ENCODE data around the gene EIF2AK3. TPM values are rescaled to one million over a fixed set of nuclear protein-coding genes. Genes with fewer than 3 reads are reported as not detected.

The EIF2AK3 gene
- total and polyA plus RNA-seq, 2 of the 8 experiments (the other 6 are each of a cell fraction or from before 2014, with no cell fraction given) = 5.8 to 22.8 TPM

- WGBS, 2 experiments (ENCODE audit: extremely low coverage in 1 of 2, insufficient coverage in 1 of 2, insufficient read length in 1 of 2, insufficient replicate concordance in 2 of 2, low coverage in 1 of 2, low lambda C conversion rate in 2 of 2, missing lambda C conversion rate in 1 of 2) = 71% methylated on average over 3 of the region's 3 CpGs; no CpG with 5 or more reads in 1 of the 2 experiments
- TF ChIP-seq CTCF (IDR thresholded peaks at IDR 0.05; ENCODE audit: control extremely low read depth in 1 of 3, insufficient read depth in 1 of 3, low read depth in 1 of 3, low read length in 3 of 3) (no peak), CBX5 (IDR thresholded peaks at IDR 0.05; ENCODE audit: low read depth, low read length) (no peak), MAX (IDR thresholded peaks at IDR 0.05) (no peak), SIN3A (conservative IDR thresholded peaks at IDR 0.05 in 1 of 2, IDR thresholded peaks at IDR 0.05 in 1 of 2; ENCODE audit: low read depth in 1 of 2, low read length in 2 of 2) (no peak), CBX8 (IDR thresholded peaks at IDR 0.05; ENCODE audit: borderline replicate concordance, low read depth, low read length) (no peak), EGR1 (IDR thresholded peaks at IDR 0.05; ENCODE audit: borderline replicate concordance, low read depth, low read length) (no peak), TAF1 (IDR thresholded peaks at IDR 0.05; ENCODE audit: low read depth, low read length) (no peak), EZH2 (IDR thresholded peaks at IDR 0.05; ENCODE audit: low read depth, low read length, severe bottlenecking) (no peak), RAD21 (IDR thresholded peaks at IDR 0.05 in 1 of 2, conservative IDR thresholded peaks at IDR 0.05 in 1 of 2; ENCODE audit: low read depth in 2 of 2, low read length in 2 of 2) (no peak), CREB1 (IDR thresholded peaks at IDR 0.05) (no peak)
These were observed 31.1 kb upstream of the EIF2AK3 start for GRCh38 chr2:88658326-88658725.

More at GRCh38 chr2:88658326-88658725, 31.1 kb upstream of the EIF2AK3 start:
- Histone ChIP-seq H3K23ac (ENCODE audit: insufficient read length) (no peak overlapping the region), H3K18ac (ENCODE audit: extremely low read depth, low read length) (no peak overlapping the region), H3K36me3 (ENCODE audit: control insufficient read depth in 2 of 4, insufficient read depth in 4 of 4, low read length in 3 of 4) (no peaks in the 10 kb centered on the region), H3K4me1 (replicated peaks in 1 of 4; ENCODE audit: control insufficient read depth in 3 of 4, insufficient read depth in 4 of 4, low read length in 3 of 4) (peaks cover 0 to 15% (median 7%) of the 10 kb centered on the region in 4 experiments; a peak in 5 of 7 replicates), H3K9ac (replicated peaks in 1 of 4; ENCODE audit: extremely low read depth in 1 of 4, low read depth in 3 of 4, low read length in 3 of 4) (no peak overlapping the region), H2AK5ac (ENCODE audit: low read depth, low read length) (no peak overlapping the region), H3K27ac (ENCODE audit: low read depth, low read length) (0 out of 2 replicates have a peak overlapping the region, but pooled peaks have one; percentile 58), H3K79me1 (ENCODE audit: low read depth, low read length) (no peaks in the 10 kb centered on the region), H2BK5ac (ENCODE audit: low read depth, low read length) (no peak overlapping the region), H3K56ac (replicated peaks; ENCODE audit: insufficient read length, low read depth, low read length) (no peak overlapping the region), H2BK120ac (replicated peaks; ENCODE audit: low read depth, low read length) (no peak overlapping the region), H2BK15ac (ENCODE audit: low read length) (no peak overlapping the region), H4K8ac (ENCODE audit: extremely low read depth, insufficient read depth, low read length) (no peak overlapping the region), H3K14ac (ENCODE audit: insufficient read length) (no peak overlapping the region), H4K20me1 (replicated peaks in 1 of 2; ENCODE audit: control insufficient read depth in 1 of 2, insufficient read depth in 2 of 2, low read length in 2 of 2) (no peaks in the 10 kb centered on the region), H4K5ac (ENCODE audit: insufficient read length, low read depth, low read length) (no peak overlapping the region), H3K4me3 (ENCODE audit: extremely low read depth in 1 of 4, insufficient read depth in 2 of 4, low read depth in 3 of 4, low read length in 4 of 4) (peak overlapping the region in 1 of 4 experiments; percentile 22; a peak in 1 of 8 replicates), H3K79me2 (ENCODE audit: control insufficient read depth in 1 of 2, insufficient read depth in 2 of 2, low read length in 2 of 2) (no peaks in the 10 kb centered on the region), H3K4ac (replicated peaks; ENCODE audit: insufficient read length, low read depth, low read length) (no peak overlapping the region), H3K9me3 (ENCODE audit: insufficient read depth in 2 of 2, low read depth in 1 of 2, low read length in 1 of 2) (no peaks in the 10 kb centered on the region), H2BK12ac (ENCODE audit: low read depth, low read length) (no peak overlapping the region), H2AFZ (ENCODE audit: low read length) (no peak overlapping the region), H4K91ac (replicated peaks; ENCODE audit: insufficient read length, low read length) (no peak overlapping the region), H2BK20ac (ENCODE audit: low read length) (no peak overlapping the region), H3K4me2 (ENCODE audit: insufficient read depth in 1 of 2, low read depth in 2 of 2, low read length in 2 of 2) (peak overlapping the region in 1 of 2 experiments; percentile 39; a peak in 1 of 4 replicates), H3K27me3 (replicated peaks in 1 of 4; ENCODE audit: control insufficient read depth in 3 of 4, extremely low read depth in 1 of 4, insufficient read depth in 3 of 4, low read length in 3 of 4) (no peaks in the 10 kb centered on the region), H3K23me2 (ENCODE audit: low read depth, low read length) (no peaks in the 10 kb centered on the region)
- FAIRE-seq (no peak), DNase-seq (ENCODE audit: low read depth in 1 of 2, low spot score in 2 of 2) (no peak)
- CTCF ChIA-PET (ENCODE audit: partially characterized antibody) = interaction anchor here (2.0 to 9.7 kb wide), 2 partner anchors 11 to 13 kb away, joined by 5 to 102 read pairs; no protein-coding TSS in a partner anchor
- POLR2A ChIA-PET (ENCODE audit: partially characterized antibody) = interaction anchor here (1.1 to 2.5 kb wide), 2 partner anchors 11 to 31 kb away, joined by 3 to 10 read pairs; partner anchors contain the start of gene EIF2AK3

Data from H1 (cell line).